Measurements from ENCODE around the gene CALCOCO2.
A peak's percentile ranks its signal among the peaks of the same experiment; 100 is the strongest.

DNA sequence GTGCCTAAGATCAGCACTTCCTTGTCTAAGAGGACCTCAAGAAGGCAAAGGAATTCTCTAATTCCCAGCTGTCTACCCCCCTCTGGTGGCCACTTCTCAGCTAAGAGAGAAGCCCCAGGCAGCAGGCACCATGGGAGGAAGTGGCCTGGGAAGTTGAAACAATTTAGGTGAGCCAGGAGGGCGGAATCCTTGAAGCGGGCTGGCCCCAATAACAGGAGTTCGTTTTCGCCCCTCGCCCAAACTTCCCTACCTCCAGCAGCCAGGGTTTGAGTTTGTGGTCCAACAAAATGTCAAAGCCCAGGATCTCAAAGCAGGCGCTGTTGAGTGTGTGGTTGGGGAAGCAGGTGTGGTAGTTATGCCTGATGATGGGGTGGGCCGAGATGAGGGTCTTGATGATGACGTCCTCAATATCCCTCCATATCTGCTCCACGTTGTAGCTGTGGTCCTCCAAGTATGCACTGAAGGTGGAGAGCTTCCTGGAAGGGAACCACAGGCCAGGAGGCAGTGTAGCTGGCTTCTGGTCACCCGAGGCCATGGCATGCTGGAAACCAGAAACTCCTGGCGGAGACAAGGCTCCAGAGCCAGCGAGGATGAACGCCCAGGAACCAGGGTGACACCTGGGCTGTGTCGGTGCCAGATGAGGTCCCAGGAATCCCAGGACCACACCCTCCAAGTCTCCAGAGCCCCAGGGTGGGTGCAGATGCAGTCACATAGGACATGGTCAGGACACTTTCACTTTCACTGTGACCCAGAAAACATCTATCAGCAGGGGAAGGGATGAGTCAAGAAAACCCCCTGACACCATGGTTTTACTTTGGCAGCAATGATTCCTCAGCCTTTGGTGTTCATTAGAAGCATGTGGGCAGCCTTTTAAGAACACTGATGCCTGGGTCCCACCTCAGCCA is 39.5 kb upstream of the CALCOCO2 start:
- TF ChIP-seq, protein P1, sequence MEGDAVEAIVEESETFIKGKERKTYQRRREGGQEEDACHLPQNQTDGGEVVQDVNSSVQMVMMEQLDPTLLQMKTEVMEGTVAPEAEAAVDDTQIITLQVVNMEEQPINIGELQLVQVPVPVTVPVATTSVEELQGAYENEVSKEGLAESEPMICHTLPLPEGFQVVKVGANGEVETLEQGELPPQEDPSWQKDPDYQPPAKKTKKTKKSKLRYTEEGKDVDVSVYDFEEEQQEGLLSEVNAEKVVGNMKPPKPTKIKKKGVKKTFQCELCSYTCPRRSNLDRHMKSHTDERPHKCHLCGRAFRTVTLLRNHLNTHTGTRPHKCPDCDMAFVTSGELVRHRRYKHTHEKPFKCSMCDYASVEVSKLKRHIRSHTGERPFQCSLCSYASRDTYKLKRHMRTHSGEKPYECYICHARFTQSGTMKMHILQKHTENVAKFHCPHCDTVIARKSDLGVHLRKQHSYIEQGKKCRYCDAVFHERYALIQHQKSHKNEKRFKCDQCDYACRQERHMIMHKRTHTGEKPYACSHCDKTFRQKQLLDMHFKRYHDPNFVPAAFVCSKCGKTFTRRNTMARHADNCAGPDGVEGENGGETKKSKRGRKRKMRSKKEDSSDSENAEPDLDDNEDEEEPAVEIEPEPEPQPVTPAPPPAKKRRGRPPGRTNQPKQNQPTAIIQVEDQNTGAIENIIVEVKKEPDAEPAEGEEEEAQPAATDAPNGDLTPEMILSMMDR (conservative IDR thresholded peaks at IDR 0.05; ENCODE audit: low read length): peak; percentile 93
- no peak for TF ChIP-seq EZH2phosphoT487 (IDR thresholded peaks at IDR 0.05; ENCODE audit: borderline replicate concordance)
